ENCODE measurements around the gene PITX1. TPM values are rescaled to one million over a fixed set of nuclear protein-coding genes. Genes with fewer than 3 reads are reported as not detected.

PITX1 gene
- polyA plus RNA-seq, 3 donors, result not detected

DNA sequence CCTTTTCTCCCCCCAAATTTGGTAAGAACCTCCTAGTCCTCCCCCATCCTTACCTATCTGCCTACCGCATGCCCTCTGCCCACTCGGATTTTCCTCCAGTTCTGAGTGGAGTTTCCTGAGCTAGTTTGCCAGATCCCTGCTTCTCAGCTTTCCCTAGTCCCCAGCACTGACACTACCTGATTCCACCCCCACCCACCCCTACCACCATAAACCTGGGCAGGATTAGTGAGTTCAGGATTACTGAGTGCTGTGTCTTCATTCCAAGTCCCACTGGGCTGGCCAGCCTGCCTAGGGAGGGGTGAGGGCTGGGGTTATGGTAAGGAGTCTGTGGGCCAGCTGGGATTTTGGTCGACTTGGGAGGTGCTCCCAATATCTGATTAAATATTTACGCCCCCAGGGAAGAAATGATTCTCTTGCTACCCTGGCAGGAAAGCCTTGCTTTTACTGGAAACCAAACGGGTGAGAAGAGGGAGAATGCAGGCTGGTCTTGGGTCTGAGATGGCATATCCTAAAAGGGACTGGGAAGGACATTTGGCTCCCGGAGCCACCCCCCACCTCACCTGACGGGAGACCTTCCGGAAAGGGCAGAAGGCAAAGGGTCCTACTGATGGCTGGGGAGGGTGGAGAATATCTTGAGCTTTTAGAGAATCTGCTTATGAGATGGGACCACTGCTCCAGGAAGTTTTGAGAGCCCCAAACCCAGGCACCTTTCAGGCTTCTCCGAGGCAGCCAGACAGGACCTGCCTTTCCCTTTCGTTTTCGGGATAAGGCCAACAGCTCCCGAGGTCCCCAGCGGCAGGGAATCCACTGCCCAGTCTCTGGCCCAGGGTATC lies 3.7 kb downstream of the PITX1 start:
- Histone ChIP-seq H3K4me1 (ENCODE audit: control insufficient read depth in 1 of 2, insufficient read depth in 2 of 2, low read length in 2 of 2) (peaks cover 12 to 23% of the 10 kb centered on the region in 2 donors), H4K20me1 (ENCODE audit: insufficient read depth, low read length) (no peaks in the 10 kb centered on the region), H2AFZ (ENCODE audit: insufficient read depth, low read depth, low read length, poor library complexity, severe bottlenecking) (no peak overlapping the region), H3K4me3 (replicated peaks in 1 of 3; ENCODE audit: low read depth in 2 of 3, low read length in 3 of 3) (peak overlapping the region in 1 of 3 experiments; percentile 51), H3K9ac (ENCODE audit: insufficient read depth, low read length, poor library complexity, severe bottlenecking) (no peak overlapping the region), H3K27me3 (ENCODE audit: control insufficient read depth in 2 of 2, insufficient read depth in 2 of 2, low read length in 2 of 2) (peaks cover 66 to 86% of the 10 kb centered on the region in 2 donors), H3K36me3 (replicated peaks in 1 of 2; ENCODE audit: control insufficient read depth in 1 of 2, insufficient read depth in 2 of 2, low read length in 2 of 2) (no peaks in the 10 kb centered on the region), H3K79me2 (ENCODE audit: insufficient read depth, low read length) (no peaks in the 10 kb centered on the region), H3K4me2 (replicated peaks; ENCODE audit: extremely low read depth, low read length, poor library complexity, severe bottlenecking) (peak overlapping the region; percentile 43), H3K9me3 (replicated peaks in 1 of 2; ENCODE audit: control insufficient read depth in 1 of 2, insufficient read depth in 1 of 2, low read length in 2 of 2) (peaks cover 0 to 41% of the 10 kb centered on the region in 2 donors), H3K27ac (ENCODE audit: low read depth in 1 of 2, low read length in 2 of 2) (no peak overlapping the region)
- no peak overlapping the region for H3K27ac Mint-ChIP-seq
- intact Hi-C loops (cut with micrococcal nuclease), result loop anchor here in 1 of 2 donors (10.0 kb wide), 1 partner anchor 164 kb away; no protein-coding TSS in a partner anchor
- peaks cover 3 to 11% of the 10 kb centered on the region in 2 donors for H3K36me3 Mint-ChIP-seq
- peaks cover 80 to 94% (median 90%) of the 10 kb centered on the region in 3 donors for H3K27me3 Mint-ChIP-seq (ENCODE audit: low read depth in 3 of 3)
- H3K4me3 Mint-ChIP-seq, result peak overlapping the region; percentile 70 to 86
- TF ChIP-seq, protein P1, sequence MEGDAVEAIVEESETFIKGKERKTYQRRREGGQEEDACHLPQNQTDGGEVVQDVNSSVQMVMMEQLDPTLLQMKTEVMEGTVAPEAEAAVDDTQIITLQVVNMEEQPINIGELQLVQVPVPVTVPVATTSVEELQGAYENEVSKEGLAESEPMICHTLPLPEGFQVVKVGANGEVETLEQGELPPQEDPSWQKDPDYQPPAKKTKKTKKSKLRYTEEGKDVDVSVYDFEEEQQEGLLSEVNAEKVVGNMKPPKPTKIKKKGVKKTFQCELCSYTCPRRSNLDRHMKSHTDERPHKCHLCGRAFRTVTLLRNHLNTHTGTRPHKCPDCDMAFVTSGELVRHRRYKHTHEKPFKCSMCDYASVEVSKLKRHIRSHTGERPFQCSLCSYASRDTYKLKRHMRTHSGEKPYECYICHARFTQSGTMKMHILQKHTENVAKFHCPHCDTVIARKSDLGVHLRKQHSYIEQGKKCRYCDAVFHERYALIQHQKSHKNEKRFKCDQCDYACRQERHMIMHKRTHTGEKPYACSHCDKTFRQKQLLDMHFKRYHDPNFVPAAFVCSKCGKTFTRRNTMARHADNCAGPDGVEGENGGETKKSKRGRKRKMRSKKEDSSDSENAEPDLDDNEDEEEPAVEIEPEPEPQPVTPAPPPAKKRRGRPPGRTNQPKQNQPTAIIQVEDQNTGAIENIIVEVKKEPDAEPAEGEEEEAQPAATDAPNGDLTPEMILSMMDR (IDR thresholded peaks at IDR 0.05), result no peak
- H3K4me1 Mint-ChIP-seq, result peaks cover 36% of the 10 kb centered on the region
- peaks cover 0 to 31% (median 21%) of the 10 kb centered on the region in 7 donors for H3K9me3 Mint-ChIP-seq
- no peak for DNase-seq
- whole genome bisulfite sequencing (ENCODE audit: insufficient coverage), result 7% methylated on average over 6 of the region's 13 CpGs

DNA sequence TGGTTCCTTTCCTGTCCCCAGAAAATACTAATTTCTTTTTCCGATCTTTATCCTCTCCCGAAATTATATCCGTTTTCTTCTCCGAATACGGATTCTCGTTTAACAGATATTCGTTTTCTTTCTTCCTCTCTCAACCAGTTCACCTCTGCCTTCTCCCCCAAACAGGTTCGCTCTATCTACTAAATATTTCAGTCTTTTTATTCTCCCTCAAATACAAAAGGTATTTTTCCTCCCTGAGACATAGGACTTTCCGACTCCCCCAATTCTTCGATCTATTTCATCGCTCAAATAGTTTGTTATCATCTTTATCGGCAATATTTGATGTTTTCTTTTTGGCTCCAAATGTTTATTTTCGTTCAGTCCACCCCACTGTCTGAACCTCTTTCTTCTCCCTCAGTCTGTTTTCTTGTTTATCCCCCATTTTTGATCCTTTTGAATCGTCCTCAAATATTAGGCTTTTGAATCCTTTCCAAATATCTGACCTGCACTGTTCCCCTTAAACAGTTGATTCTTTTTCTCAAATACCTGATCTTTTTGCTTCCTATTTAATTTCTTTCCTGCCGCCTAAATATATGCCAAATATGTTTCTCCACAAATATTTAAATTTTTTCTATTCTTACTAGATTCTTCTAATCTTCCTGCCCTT lies 4.4 kb downstream of the PITX1 start:
- Histone ChIP-seq H3K4me3 (replicated peaks in 1 of 3; ENCODE audit: low read depth in 2 of 3, low read length in 3 of 3) (no peak overlapping the region), H3K79me2 (ENCODE audit: insufficient read depth, low read length) (no peaks in the 10 kb centered on the region), H4K20me1 (ENCODE audit: insufficient read depth, low read length) (no peaks in the 10 kb centered on the region), H3K36me3 (replicated peaks in 1 of 2; ENCODE audit: control insufficient read depth in 1 of 2, insufficient read depth in 2 of 2, low read length in 2 of 2) (no peaks in the 10 kb centered on the region), H3K4me2 (replicated peaks; ENCODE audit: extremely low read depth, low read length, poor library complexity, severe bottlenecking) (no peak overlapping the region), H2AFZ (ENCODE audit: insufficient read depth, low read depth, low read length, poor library complexity, severe bottlenecking) (no peak overlapping the region), H3K27ac (ENCODE audit: low read depth in 1 of 2, low read length in 2 of 2) (no peak overlapping the region), H3K9ac (ENCODE audit: insufficient read depth, low read length, poor library complexity, severe bottlenecking) (no peak overlapping the region), H3K4me1 (ENCODE audit: control insufficient read depth in 1 of 2, insufficient read depth in 2 of 2, low read length in 2 of 2) (peaks cover 12 to 23% of the 10 kb centered on the region in 2 donors), H3K9me3 (replicated peaks in 1 of 2; ENCODE audit: control insufficient read depth in 1 of 2, insufficient read depth in 1 of 2, low read length in 2 of 2) (peaks cover 0 to 41% of the 10 kb centered on the region in 2 donors), H3K27me3 (ENCODE audit: control insufficient read depth in 2 of 2, insufficient read depth in 2 of 2, low read length in 2 of 2) (peaks cover 60 to 85% of the 10 kb centered on the region in 2 donors)
- TF ChIP-seq, protein P1 (IDR thresholded peaks at IDR 0.05), result no peak
- H3K27me3 Mint-ChIP-seq (ENCODE audit: low read depth in 3 of 3), result peaks cover 78 to 94% (median 87%) of the 10 kb centered on the region in 3 donors
- no peak for DNase-seq
- no peak overlapping the region for H3K27ac Mint-ChIP-seq
- 10% methylated on average over 11 of the region's 15 CpGs for WGBS (ENCODE audit: insufficient coverage)
- peak overlapping the region in 1 of 2 donors; percentile 72 for H3K4me3 Mint-ChIP-seq
- H3K4me1 Mint-ChIP-seq, result peaks cover 33% of the 10 kb centered on the region
- H3K9me3 Mint-ChIP-seq, result peaks cover 0 to 26% (median 21%) of the 10 kb centered on the region in 7 donors
- intact Hi-C loops (cut with micrococcal nuclease), result loop anchor here in 1 of 2 donors (10.0 kb wide), 1 partner anchor 165 kb away; no protein-coding TSS in a partner anchor
- H3K36me3 Mint-ChIP-seq, result peaks cover 3 to 11% of the 10 kb centered on the region in 2 donors
